Heart left ventricle (tissue), 16 donors: ENCODE results near the gene BTBD2. TPM values are rescaled to one million over a fixed set of nuclear protein-coding genes. Genes with fewer than 3 reads are reported as not detected.

ENCODE experiments used
- ATAC-seq, 4 donors: fragments of 200-7000 bp; cut with Tn5 transposase; one replicate each; pipeline ENCODE4 v1.9.1; 2020 to 2022; ENCODE audit warnings: moderate library complexity in 4 of 4, mild to moderate bottlenecking in 3 of 4, moderate number of reproducible peaks in 1 of 4
- DNase-seq, 5 donors: peaks; one replicate each; pipeline ENCODE4 v3.0.0-alpha.2; 2020
- H3K27ac ChIP-seq, 12 donors: fragments of 200-600 bp; sonication (generic) in 4 of 12; one replicate each; pipeline versions ENCODE4 v1.5.0 to v1.8.0; 2016 to 2022; ENCODE audit warnings: mild to moderate bottlenecking in 2 of 12
- H3K27me3 ChIP-seq, 9 donors: fragments of 200-600 bp; sonication (generic) in 2 of 9; one replicate each; pipeline versions ENCODE4 v1.5.1 to v1.8.0; 2016 to 2022; ENCODE audit warnings: mild to moderate bottlenecking in 3 of 9
- H3K36me3 ChIP-seq, 9 donors: fragments of 200-600 bp; sonication (generic) in 2 of 9; one replicate each; pipeline versions ENCODE4 v1.5.0 to v1.8.0; 2018 to 2022; ENCODE audit warnings: mild to moderate bottlenecking in 2 of 9
- H3K4me1 ChIP-seq, 12 donors: fragments of 200-600 bp; sonication (generic) in 4 of 12; one replicate each; pipeline versions ENCODE4 v1.5.0 to v1.8.0; 2016 to 2022; ENCODE audit warnings: mild to moderate bottlenecking in 3 of 12
- H3K4me3 ChIP-seq, 12 donors: fragments of 200-600 bp; sonication (generic) in 4 of 12; one replicate each; pipeline versions ENCODE4 v1.5.0 to v1.8.0; 2017 to 2022; ENCODE audit warnings: mild to moderate bottlenecking in 9 of 12, moderate library complexity in 4 of 12
- H3K9me3 ChIP-seq, 12 donors: fragments of 200-600 bp; sonication (generic) in 4 of 12; one replicate each; pipeline versions ENCODE4 v1.5.0 to v1.8.0; 2016 to 2022; ENCODE audit warnings: mild to moderate bottlenecking in 1 of 12
- POLR2A ChIP-seq, 2 donors: fragments of 450-650 bp; IDR thresholded peaks; one replicate each; pipeline ENCODE4 v1.6.1; 2017; ENCODE audit warnings: antibody characterized with exemption in 2 of 2, mild to moderate bottlenecking in 2 of 2, moderate library complexity in 2 of 2
- WGBS, 4 donors: extraction: QIAGEN DNeasy Blood & Tissue Kit in 2 of 4; methylation state at CpG; one replicate each; pipeline versions ENCODE4 v1.1.5 to v1.1.7; 2013 to 2018; 5-methylcytosine and 5-hydroxymethylcytosine counted together
- intact Hi-C, 10 donors: fragments of 100-400 bp; cut with DNase I; formaldehyde crosslinking; loops; one replicate each; pipeline versions ENCODE4 v1.11.1 to v1.14.2; 2022
- polyA plus RNA-seq, 2 donors: library from polyadenylated mRNA; stranded (reverse); fragments of 200-250 nt; gene quantifications; one replicate each; pipeline ENCODE4 v1.2.3, GENCODE V29; 2013
- total RNA-seq, 9 donors: library from RNA; depleted of rRNA in 2 of 9; stranded (reverse); fragments of >200 nt in 2 of 9; fragmentation: NEBNext Ultra II Directional in 3 of 9; extraction: Animal tissue kit (Norgen Biotek cat#: 25700) in 3 of 9; gene quantifications; one replicate each; pipeline versions ENCODE4 v1.1.0 to v1.2.4, GENCODE V29; 2016 to 2023
- TF ChIP-seq, protein P1 (sequence below), 12 donors: fragments of 200-600 bp; sonication (generic) in 4 of 12; IDR thresholded peaks; one replicate each; pipeline versions ENCODE4 v1.5.0 to v1.8.0; 2018 to 2022; ENCODE audit warnings: antibody characterized with exemption in 12 of 12, mild to moderate bottlenecking in 5 of 12
- donor health status: ischemic (EF 13 %, LVEDD 7.1; RV severe dilation, severe dysfunction).
- donor health status: healthy with polysubstance abuse.
- donor health status: DM: no; HTN: yes; CAD: no.
- donor health status: DM: no; HTN: no; CAD: no.
- donor health status: ischemic (EF 25% LVEDD 6.9; RV normal size, moderate dysfunction).
- donor health status: ischemic (EF 25% LVEDD 5.7; RV mildly dilated, moderate dysfunction).
- donor health status: healthy.
- donor health status: DM: yes; HTN: yes; CAD: no.
- donor health status: ischemic (EF 35%, LVEDD 5.7; RV mildly dilated, moderate dysfunction).
- donor health status: nonischemic (EF 11% LVEDD 7.7; RV severe dilation, severe dysfunction).
- donor health status: DM: yes; HTN: yes; CAD: no.
- donor health status: PGD.
- donor health status: ischemic (EF 29% LVEDD 5.4; RV normal size, mild dysfunction).
- donor health status: nonischemic (EF 23%, LVEDD 6.1; RV moderate dilation, normal function).

The BTBD2 gene
- total and polyA plus RNA-seq, 11 donors = 39.4 to 81.8 (median 51.8) TPM

DNA sequence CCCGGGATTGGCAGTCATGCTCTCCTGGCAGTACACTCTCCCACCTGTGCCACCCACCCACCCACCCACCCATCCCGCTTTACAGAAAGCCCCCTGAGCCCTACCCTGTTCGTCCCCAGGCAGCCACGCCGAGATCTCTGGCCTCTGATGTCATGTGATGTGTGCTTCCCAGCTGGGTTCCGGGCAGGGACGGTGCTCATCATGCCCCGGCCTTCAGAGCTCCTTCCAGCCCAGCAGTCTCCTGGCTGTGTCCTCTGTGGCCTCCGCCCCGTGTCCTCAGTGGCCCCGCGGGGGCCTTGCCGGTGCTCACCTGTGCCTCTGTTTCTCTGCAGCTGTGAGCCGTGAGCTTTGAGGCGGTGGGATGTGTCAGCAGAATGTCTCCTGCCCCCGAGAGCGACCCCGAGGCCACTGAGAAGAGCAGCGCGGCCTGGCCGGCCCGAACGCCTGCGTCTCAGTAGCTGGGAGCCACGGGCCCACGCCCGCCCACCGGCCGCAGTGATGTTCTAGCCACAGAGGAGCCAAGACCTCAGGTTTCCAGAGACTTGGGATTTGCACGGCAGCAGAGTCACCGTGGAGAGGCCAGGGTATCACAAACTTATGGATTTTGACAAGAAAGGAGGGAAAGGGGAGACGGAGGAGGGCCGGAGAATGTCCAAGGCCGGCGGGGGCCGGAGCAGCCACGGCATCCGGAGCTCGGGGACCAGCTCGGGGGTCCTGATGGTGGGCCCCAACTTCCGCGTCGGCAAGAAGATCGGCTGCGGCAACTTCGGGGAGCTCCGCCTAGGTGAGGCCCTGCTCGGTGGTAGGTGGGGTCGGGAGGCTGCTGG is 46.1 kb downstream of the BTBD2 start:
- Histone ChIP-seq H3K9me3 (no peaks in the 10 kb centered on the region), H3K4me3 (no peak overlapping the region), H3K36me3 (peaks cover 0 to 32% (median 9%) of the 10 kb centered on the region in 9 donors), H3K27ac (no peak overlapping the region), H3K4me1 (no peaks in the 10 kb centered on the region), H3K27me3 (no peaks in the 10 kb centered on the region)
- DNase-seq (no peak), ATAC-seq (peak in 1 of 4 donors; percentile 10)
- TF ChIP-seq POLR2A (IDR thresholded peaks at IDR 0.05) = no peak
- TF ChIP-seq, protein P1, sequence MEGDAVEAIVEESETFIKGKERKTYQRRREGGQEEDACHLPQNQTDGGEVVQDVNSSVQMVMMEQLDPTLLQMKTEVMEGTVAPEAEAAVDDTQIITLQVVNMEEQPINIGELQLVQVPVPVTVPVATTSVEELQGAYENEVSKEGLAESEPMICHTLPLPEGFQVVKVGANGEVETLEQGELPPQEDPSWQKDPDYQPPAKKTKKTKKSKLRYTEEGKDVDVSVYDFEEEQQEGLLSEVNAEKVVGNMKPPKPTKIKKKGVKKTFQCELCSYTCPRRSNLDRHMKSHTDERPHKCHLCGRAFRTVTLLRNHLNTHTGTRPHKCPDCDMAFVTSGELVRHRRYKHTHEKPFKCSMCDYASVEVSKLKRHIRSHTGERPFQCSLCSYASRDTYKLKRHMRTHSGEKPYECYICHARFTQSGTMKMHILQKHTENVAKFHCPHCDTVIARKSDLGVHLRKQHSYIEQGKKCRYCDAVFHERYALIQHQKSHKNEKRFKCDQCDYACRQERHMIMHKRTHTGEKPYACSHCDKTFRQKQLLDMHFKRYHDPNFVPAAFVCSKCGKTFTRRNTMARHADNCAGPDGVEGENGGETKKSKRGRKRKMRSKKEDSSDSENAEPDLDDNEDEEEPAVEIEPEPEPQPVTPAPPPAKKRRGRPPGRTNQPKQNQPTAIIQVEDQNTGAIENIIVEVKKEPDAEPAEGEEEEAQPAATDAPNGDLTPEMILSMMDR (IDR thresholded peaks at IDR 0.05) = no peak
- 91 to 97% (median 95%) methylated on average over 33 to 49 of the region's 49 CpGs for WGBS, 4 donors
- intact Hi-C loops = no loop called here

DNA sequence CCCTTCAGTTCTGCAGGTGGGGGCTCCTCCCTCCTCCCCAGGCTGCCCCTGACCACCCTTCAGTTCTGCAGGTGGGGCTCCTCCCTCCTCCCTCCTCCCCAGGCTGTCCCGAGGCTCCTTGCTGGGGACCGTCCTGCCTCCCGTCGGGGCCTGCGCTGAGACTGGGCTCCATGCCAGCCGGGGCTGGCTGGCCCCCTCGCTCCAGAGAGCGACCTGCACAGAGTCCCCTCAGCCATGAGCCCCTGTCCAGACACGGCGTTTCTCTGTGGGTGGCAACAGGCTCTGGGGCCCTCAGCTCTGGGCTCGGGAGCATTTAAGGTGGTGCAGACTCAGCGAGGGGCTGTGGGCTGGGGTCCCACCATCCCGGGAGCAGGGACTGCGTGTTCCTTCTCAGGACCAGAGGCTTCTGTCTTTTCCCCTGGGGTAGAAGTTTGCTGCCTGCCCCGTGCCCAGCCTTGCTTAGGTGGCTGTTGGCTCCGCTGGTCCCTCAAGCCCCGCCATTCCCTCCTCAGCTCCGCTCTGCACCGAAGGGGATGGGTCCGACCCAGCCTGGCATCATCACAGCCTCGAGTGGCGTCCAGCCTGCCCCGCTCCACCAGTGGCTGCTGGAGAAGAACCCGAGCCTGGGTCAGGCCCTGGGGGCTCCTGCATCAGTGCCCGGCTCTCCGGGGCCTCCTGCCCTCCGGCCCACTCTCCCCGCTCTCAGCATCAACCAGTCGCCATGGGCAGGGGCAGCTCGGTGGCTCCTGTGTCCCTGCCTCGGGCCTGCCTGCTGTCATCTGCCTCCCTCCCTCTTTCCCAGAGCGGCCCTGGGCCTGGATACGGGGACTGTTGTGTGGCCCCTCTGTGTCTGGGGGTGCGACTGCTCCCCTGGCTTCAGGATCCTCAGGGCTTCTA is 47.0 kb downstream of the BTBD2 start:
- H3K4me3 ChIP-seq = no peak overlapping the region
- intact Hi-C loops = no loop called here
- DNase-seq (no peak), ATAC-seq (peak in 1 of 4 donors; percentile 26)
- no peaks in the 10 kb centered on the region for H3K9me3 ChIP-seq
- TF ChIP-seq, protein P1 (IDR thresholded peaks at IDR 0.05) = no peak
- no peak for TF ChIP-seq POLR2A (IDR thresholded peaks at IDR 0.05)
- H3K36me3 ChIP-seq = peaks cover 0 to 30% (median 9%) of the 10 kb centered on the region in 9 donors
- no peaks in the 10 kb centered on the region for H3K4me1 ChIP-seq
- no peak overlapping the region for H3K27ac ChIP-seq
- 60 to 73% (median 70%) methylated on average over 19 to 34 of the region's 34 CpGs for WGBS, 4 donors
- no peaks in the 10 kb centered on the region for H3K27me3 ChIP-seq

DNA sequence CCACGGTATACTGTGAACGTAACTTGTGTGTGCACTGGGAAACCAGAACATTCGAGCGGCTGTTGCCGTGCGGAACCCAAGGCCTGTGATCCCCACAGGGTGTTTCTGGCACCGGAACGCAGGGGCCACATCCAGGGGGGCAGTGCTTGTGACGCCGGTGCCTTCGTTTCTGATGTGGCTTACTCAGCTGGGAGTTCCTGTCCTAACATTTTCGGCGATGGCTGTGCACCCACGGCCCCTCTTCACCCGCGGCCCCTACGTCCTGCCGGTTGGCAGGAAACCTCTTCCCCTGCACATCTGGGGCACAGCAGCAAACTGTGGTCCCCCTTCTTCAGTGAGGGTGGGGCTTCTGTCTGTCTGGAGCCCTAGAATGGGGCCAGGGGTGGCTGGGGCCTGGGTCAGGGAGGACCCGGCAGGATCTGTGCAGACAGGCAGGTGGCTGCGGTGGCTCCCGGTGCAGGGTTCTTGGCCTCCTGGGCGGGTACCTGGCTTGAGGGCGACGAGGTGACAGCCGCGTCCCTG is 48.4 kb downstream of the BTBD2 start:
- Histone ChIP-seq H3K36me3 (peaks cover 0 to 30% (median 9%) of the 10 kb centered on the region in 9 donors), H3K4me1 (no peaks in the 10 kb centered on the region), H3K9me3 (no peaks in the 10 kb centered on the region), H3K27me3 (no peaks in the 10 kb centered on the region), H3K4me3 (no peak overlapping the region), H3K27ac (no peak overlapping the region)
- DNase-seq (no peak), ATAC-seq (no peak)
- intact Hi-C loops = no loop called here
- 86 to 96% (median 91%) methylated on average over 18 to 26 of the region's 26 CpGs for WGBS, 4 donors
- TF ChIP-seq, protein P1 (IDR thresholded peaks at IDR 0.05) = no peak
- TF ChIP-seq POLR2A (IDR thresholded peaks at IDR 0.05) = no peak

DNA sequence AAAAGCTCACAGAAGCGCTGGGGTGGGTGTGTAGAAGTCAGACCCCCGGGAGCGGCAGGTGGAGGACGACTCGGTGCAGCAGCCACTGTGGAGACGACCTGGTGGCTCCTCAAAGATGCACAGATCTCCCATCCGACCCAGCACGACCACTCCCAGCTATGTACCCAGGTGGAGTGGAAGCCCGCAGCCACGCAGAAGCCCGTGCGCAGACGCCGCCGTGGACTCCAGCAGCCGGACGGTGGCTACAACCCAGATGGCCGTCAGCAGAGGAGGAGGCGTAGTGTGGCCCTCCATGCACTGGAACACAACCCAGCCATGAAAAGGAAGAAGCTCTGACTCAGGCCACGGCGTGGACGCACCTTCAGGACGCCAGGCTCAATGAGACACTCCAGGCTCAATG is 52.8 kb downstream of the BTBD2 start:
- H3K4me3 ChIP-seq = no peak overlapping the region
- TF ChIP-seq, protein P1 (IDR thresholded peaks at IDR 0.05) = no peak
- TF ChIP-seq POLR2A (IDR thresholded peaks at IDR 0.05) = no peak
- WGBS, 4 donors = 94 to 96% (median 96%) methylated on average over 23 of the region's 23 CpGs

More for the DNA sequence above, 52.8 kb downstream of the BTBD2 start:
- intact Hi-C loops = no loop called here
- no peaks in the 10 kb centered on the region for H3K9me3 ChIP-seq
- H3K27ac ChIP-seq = no peak overlapping the region
- H3K36me3 ChIP-seq = peaks cover 0 to 4% (median 0%) of the 10 kb centered on the region in 9 donors
- ATAC-seq (no peak), DNase-seq (no peak)
- H3K4me1 ChIP-seq = peaks cover 0 to under 1% (median 0%) of the 10 kb centered on the region in 12 donors
- H3K27me3 ChIP-seq = no peaks in the 10 kb centered on the region
